ENCODE data around the gene CYTH2.
"Not testable (repeated sequence)": the region's sequence is repeated elsewhere in the genome, so short reads cannot be mapped to it uniquely, and the experiment has no call there.

Gene CYTH2

GRCh38 chr19:48477067-48477685, 8.0 kb downstream of the CYTH2 start:
- DNase-seq (ENCODE audit: low read depth in 3 of 3) = no peak

- DNase-seq (ENCODE audit: low read depth in 3 of 3) = no peak
Observed at GRCh38 chr19:48477698-48478338, 8.6 kb downstream of the CYTH2 start.

GRCh38 chr19:48478339-48479256, 9.4 kb downstream of the CYTH2 start:
- no peak for DNase-seq (ENCODE audit: low read depth in 3 of 3)

GRCh38 chr19:48479686-48480085, 10.5 kb downstream of the CYTH2 start:
- DNase-seq (ENCODE audit: low read depth in 3 of 3) = no peak

- no peak for DNase-seq (ENCODE audit: low read depth in 3 of 3)
Observed at GRCh38 chr19:48480183-48480557, 11.0 kb downstream of the CYTH2 start.

- DNase-seq (ENCODE audit: low read depth in 3 of 3) = peak in 1 of 3 experiments; percentile 26
Observed at GRCh38 chr19:48480558-48481500, 11.7 kb downstream of the CYTH2 start.

- DNase-seq (ENCODE audit: low read depth in 3 of 3) = no peak
Observed at GRCh38 chr19:48481846-48482639, 12.9 kb downstream of the CYTH2 start.

GRCh38 chr19:48483301-48483700, 14.1 kb downstream of the CYTH2 start:
- no peak for DNase-seq (ENCODE audit: low read depth in 3 of 3)

GRCh38 chr19:48484247-48484893, 15.2 kb downstream of the CYTH2 start:
- no peak for DNase-seq (ENCODE audit: low read depth in 3 of 3)

GRCh38 chr19:48484931-48485612, 15.9 kb downstream of the CYTH2 start:
- no peak for DNase-seq (ENCODE audit: low read depth in 3 of 3)

GRCh38 chr19:48486706-48487105, 17.5 kb downstream of the CYTH2 start:
- DNase-seq (ENCODE audit: low read depth in 3 of 3) = not testable (repeated sequence)

- DNase-seq (ENCODE audit: low read depth in 3 of 3) = no peak
Observed at GRCh38 chr19:48487544-48487943, 18.4 kb downstream of the CYTH2 start.

- no peak for DNase-seq (ENCODE audit: low read depth in 3 of 3)
Observed at GRCh38 chr19:48487948-48488347, 18.8 kb downstream of the CYTH2 start.

GRCh38 chr19:48488478-48488877, 19.3 kb downstream of the CYTH2 start:
- DNase-seq (ENCODE audit: low read depth in 3 of 3) = not testable (repeated sequence)

- DNase-seq (ENCODE audit: low read depth in 3 of 3) = peak; percentile 61 to 72 (median 66)
Observed at GRCh38 chr19:48489608-48490216, 20.5 kb downstream of the CYTH2 start.

GRCh38 chr19:48490981-48491792, 22.0 kb downstream of the CYTH2 start:
- DNase-seq (ENCODE audit: low read depth in 3 of 3) = peak in 1 of 3 experiments; percentile 59

- no peak for DNase-seq (ENCODE audit: low read depth in 3 of 3)
Observed at GRCh38 chr19:48491793-48492123, 22.6 kb downstream of the CYTH2 start.

Data from stimulated activated CD4-positive, alpha-beta T cell treated with anti-CD3 and anti-CD28 coated beads, TNF-alpha, amount 100 ng/mL, for 4 hours (primary cell).